ENCODE measurements around the gene SMYD3.
A peak's percentile ranks its signal among the peaks of the same experiment; 100 is the strongest.

The SMYD3 gene

DNA sequence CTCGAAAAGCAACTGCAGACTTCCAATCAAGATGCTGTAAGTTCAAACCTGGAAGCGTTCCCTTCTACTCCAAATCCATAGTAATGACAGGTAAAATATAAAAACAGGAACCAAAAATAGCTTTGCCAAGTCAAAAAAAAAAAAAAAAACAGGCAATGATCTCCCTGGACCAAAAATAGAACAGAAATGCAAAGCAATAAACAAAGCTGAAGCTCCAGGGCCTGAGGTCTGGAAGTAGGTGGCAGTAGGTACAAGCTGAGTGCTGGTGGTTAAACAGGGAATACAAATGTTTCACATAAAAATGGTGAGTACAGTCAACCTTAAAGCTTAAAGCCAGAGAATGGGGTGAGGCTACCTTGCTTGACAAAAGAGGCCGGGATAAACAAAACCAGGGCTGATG lies 610.8 kb downstream of the SMYD3 start:
- H3K18ac ChIP-seq (ENCODE audit: low read depth in 1 of 2, low read length in 2 of 2): no peak overlapping the region
- no peak overlapping the region for H4K91ac ChIP-seq (ENCODE audit: low read length)
- H3K9me3 ChIP-seq (ENCODE audit: control insufficient read depth, low read length): peaks cover 8% of the 10 kb centered on the region
- H3K27ac ChIP-seq (ENCODE audit: low read length, poor library complexity, severe bottlenecking): no peak overlapping the region
- H4K8ac ChIP-seq (ENCODE audit: low read length): no peak overlapping the region
- no peak overlapping the region for H2AK5ac ChIP-seq (ENCODE audit: low read length, severe bottlenecking)
- no peak overlapping the region for H3K14ac ChIP-seq (ENCODE audit: low read length in 2 of 2)
- peaks cover 0 to 18% of the 10 kb centered on the region in 2 experiments for H3K36me3 ChIP-seq (ENCODE audit: control insufficient read depth in 1 of 2, insufficient read depth in 2 of 2, low read depth in 1 of 2, low read length in 2 of 2)
- H3K4me2 ChIP-seq (ENCODE audit: low read length, poor library complexity, severe bottlenecking): no peak overlapping the region
- H2BK120ac ChIP-seq (ENCODE audit: low read depth, low read length): peak overlapping the region; percentile 49
- H3K23ac ChIP-seq (ENCODE audit: low read length in 2 of 2): no peak overlapping the region
- H2BK12ac ChIP-seq (ENCODE audit: low read length in 2 of 2): no peak overlapping the region
- no peaks in the 10 kb centered on the region for H3K27me3 ChIP-seq (ENCODE audit: control insufficient read depth in 1 of 2, insufficient read depth in 1 of 2, low read length in 2 of 2)
- no peaks in the 10 kb centered on the region for H3K79me1 ChIP-seq (replicated peaks; ENCODE audit: low read length, poor library complexity, severe bottlenecking)
- no peak overlapping the region for H3K4me3 ChIP-seq (ENCODE audit: insufficient read depth in 1 of 2, low read depth in 1 of 2, low read length in 2 of 2)
- H2BK15ac ChIP-seq (ENCODE audit: low read depth, poor library complexity, severe bottlenecking): no peak overlapping the region
- peak; percentile 26 for DNase-seq
- H2AFZ ChIP-seq (ENCODE audit: low read depth, low read length): no peak overlapping the region
- peak overlapping the region in 1 of 2 experiments; percentile 13 for H3K4ac ChIP-seq (ENCODE audit: low read depth in 1 of 2, low read length in 2 of 2)
- no peak overlapping the region for H2BK5ac ChIP-seq (ENCODE audit: low read depth, low read length, poor library complexity, severe bottlenecking)
- WGBS: 92% methylated on average over 3 of the region's 3 CpGs
- H3K9ac ChIP-seq (ENCODE audit: low read length): no peak overlapping the region
- H3K4me1 ChIP-seq (ENCODE audit: control insufficient read depth, insufficient read depth, low read depth, low read length): no peaks in the 10 kb centered on the region

DNA sequence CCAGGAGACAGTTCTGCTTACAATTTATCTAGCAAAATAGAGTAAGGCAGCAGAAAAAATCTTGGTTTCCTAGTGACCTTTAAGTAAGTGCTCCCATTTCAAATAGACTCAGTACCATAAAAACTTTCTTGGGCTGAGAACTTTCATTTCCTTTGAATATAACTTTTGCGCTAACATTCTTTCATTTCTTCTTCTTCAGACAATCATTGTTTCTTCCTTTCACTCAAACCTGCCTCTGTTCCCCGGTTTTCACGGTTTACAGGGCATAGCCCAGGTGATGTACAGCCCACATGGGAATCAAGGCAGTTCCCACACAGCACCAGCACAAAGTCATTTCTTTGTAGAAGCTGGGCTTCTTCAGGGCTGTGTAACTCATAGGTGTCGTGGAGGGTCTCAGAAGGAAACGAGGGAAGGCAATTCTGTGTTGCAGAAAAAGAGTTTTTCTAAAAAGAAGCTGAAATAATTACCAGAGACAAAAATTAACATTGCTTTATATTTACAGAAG lies 611.6 kb downstream of the SMYD3 start:
- Histone ChIP-seq H3K23ac (ENCODE audit: low read length in 2 of 2) (no peak overlapping the region), H2BK12ac (ENCODE audit: low read length in 2 of 2) (no peak overlapping the region)

DNA sequence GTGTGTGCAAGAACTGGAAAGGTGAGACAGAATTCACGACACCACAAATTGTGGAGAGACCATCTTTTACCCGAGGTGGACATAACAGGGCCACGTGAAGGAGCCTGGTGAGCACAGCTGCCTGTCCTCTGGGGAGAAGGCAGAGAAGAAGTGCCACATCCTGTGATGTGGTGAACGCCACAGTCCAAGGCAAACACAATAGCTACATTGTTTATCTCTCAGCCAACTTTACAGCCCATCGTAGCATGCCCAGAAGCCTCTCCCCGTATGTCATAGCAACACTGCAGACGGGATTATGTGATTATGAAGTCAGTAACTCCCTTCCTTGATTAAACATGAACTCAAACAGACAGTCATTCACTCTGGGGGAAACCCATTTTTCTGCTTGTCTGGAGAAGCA lies 612.2 kb downstream of the SMYD3 start:
- Histone ChIP-seq H3K9ac (ENCODE audit: low read length) (no peak overlapping the region), H2AK5ac (ENCODE audit: low read length, severe bottlenecking) (no peak overlapping the region), H3K4me1 (ENCODE audit: control insufficient read depth, insufficient read depth, low read depth, low read length) (no peaks in the 10 kb centered on the region), H3K4me2 (ENCODE audit: low read length, poor library complexity, severe bottlenecking) (no peak overlapping the region), H3K9me3 (ENCODE audit: control insufficient read depth, low read length) (peaks cover 8% of the 10 kb centered on the region), H2BK12ac (ENCODE audit: low read length in 2 of 2) (peak overlapping the region in 1 of 2 experiments; percentile 7), H3K23ac (ENCODE audit: low read length in 2 of 2) (no peak overlapping the region), H2BK5ac (ENCODE audit: low read depth, low read length, poor library complexity, severe bottlenecking) (no peak overlapping the region), H3K4ac (ENCODE audit: low read depth in 1 of 2, low read length in 2 of 2) (no peak overlapping the region), H3K18ac (ENCODE audit: low read depth in 1 of 2, low read length in 2 of 2) (peak overlapping the region in 1 of 2 experiments; percentile 42), H3K27me3 (ENCODE audit: control insufficient read depth in 1 of 2, insufficient read depth in 1 of 2, low read length in 2 of 2) (no peaks in the 10 kb centered on the region), H3K27ac (ENCODE audit: low read length, poor library complexity, severe bottlenecking) (no peak overlapping the region), H3K4me3 (ENCODE audit: insufficient read depth in 1 of 2, low read depth in 1 of 2, low read length in 2 of 2) (no peak overlapping the region), H3K79me1 (replicated peaks; ENCODE audit: low read length, poor library complexity, severe bottlenecking) (no peaks in the 10 kb centered on the region), H4K91ac (ENCODE audit: low read length) (peak overlapping the region; percentile 34), H4K8ac (ENCODE audit: low read length) (no peak overlapping the region), H3K36me3 (ENCODE audit: control insufficient read depth in 1 of 2, insufficient read depth in 2 of 2, low read depth in 1 of 2, low read length in 2 of 2) (peaks cover 0 to 18% of the 10 kb centered on the region in 2 experiments), H3K14ac (ENCODE audit: low read length in 2 of 2) (peak overlapping the region in 1 of 2 experiments; percentile 29), H2BK120ac (ENCODE audit: low read depth, low read length) (no peak overlapping the region), H2AFZ (ENCODE audit: low read depth, low read length) (no peak overlapping the region), H2BK15ac (ENCODE audit: low read depth, poor library complexity, severe bottlenecking) (no peak overlapping the region)
- WGBS: 79% methylated on average over 7 of the region's 7 CpGs
- DNase-seq: no peak

More for the DNA sequence above, 611.6 kb downstream of the SMYD3 start:
- peak overlapping the region in 1 of 2 experiments; percentile 12 for H3K18ac ChIP-seq (ENCODE audit: low read depth in 1 of 2, low read length in 2 of 2)
- no peaks in the 10 kb centered on the region for H3K4me1 ChIP-seq (ENCODE audit: control insufficient read depth, insufficient read depth, low read depth, low read length)
- H3K4ac ChIP-seq (ENCODE audit: low read depth in 1 of 2, low read length in 2 of 2): no peak overlapping the region
- H3K4me3 ChIP-seq (ENCODE audit: insufficient read depth in 1 of 2, low read depth in 1 of 2, low read length in 2 of 2): no peak overlapping the region
- H3K79me1 ChIP-seq (replicated peaks; ENCODE audit: low read length, poor library complexity, severe bottlenecking): no peaks in the 10 kb centered on the region
- H3K36me3 ChIP-seq (ENCODE audit: control insufficient read depth in 1 of 2, insufficient read depth in 2 of 2, low read depth in 1 of 2, low read length in 2 of 2): peaks cover 0 to 18% of the 10 kb centered on the region in 2 experiments
- DNase-seq: no peak
- no peak overlapping the region for H3K27ac ChIP-seq (ENCODE audit: low read length, poor library complexity, severe bottlenecking)
- H4K8ac ChIP-seq (ENCODE audit: low read length): peak overlapping the region; percentile 60
- no peak overlapping the region for H2BK5ac ChIP-seq (ENCODE audit: low read depth, low read length, poor library complexity, severe bottlenecking)
- H3K14ac ChIP-seq (ENCODE audit: low read length in 2 of 2): no peak overlapping the region
- no peaks in the 10 kb centered on the region for H3K27me3 ChIP-seq (ENCODE audit: control insufficient read depth in 1 of 2, insufficient read depth in 1 of 2, low read length in 2 of 2)
- no peak overlapping the region for H3K4me2 ChIP-seq (ENCODE audit: low read length, poor library complexity, severe bottlenecking)
- 95% methylated on average over 4 of the region's 5 CpGs for WGBS
- no peak overlapping the region for H2BK120ac ChIP-seq (ENCODE audit: low read depth, low read length)
- H2AK5ac ChIP-seq (ENCODE audit: low read length, severe bottlenecking): no peak overlapping the region
- no peak overlapping the region for H2AFZ ChIP-seq (ENCODE audit: low read depth, low read length)
- H2BK15ac ChIP-seq (ENCODE audit: low read depth, poor library complexity, severe bottlenecking): no peak overlapping the region
- no peak overlapping the region for H4K91ac ChIP-seq (ENCODE audit: low read length)
- H3K9me3 ChIP-seq (ENCODE audit: control insufficient read depth, low read length): peaks cover 8% of the 10 kb centered on the region
- H3K9ac ChIP-seq (ENCODE audit: low read length): no peak overlapping the region

DNA sequence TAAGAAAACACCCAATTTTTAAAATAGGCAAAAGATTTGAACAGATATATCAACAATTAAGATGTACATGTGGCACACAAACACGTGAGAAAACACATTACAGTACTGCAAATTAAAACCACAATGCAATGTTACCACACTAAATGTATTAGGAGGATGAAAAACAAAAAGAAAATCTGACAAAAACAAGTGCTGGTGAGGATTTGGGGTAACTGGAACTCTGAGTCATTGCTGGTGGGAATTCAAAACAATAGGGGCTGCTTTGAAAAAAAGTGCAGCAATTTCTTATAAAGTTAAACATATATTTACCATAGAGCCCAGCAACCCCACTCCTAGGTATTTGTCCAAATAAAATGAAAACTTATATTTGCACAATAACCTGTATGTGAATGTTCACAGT lies 614.1 kb downstream of the SMYD3 start:
- Histone ChIP-seq H3K79me1 (replicated peaks; ENCODE audit: low read length, poor library complexity, severe bottlenecking) (no peaks in the 10 kb centered on the region), H2AK5ac (ENCODE audit: low read length, severe bottlenecking) (no peak overlapping the region), H3K23ac (ENCODE audit: low read length in 2 of 2) (no peak overlapping the region), H3K14ac (ENCODE audit: low read length in 2 of 2) (no peak overlapping the region), H4K91ac (ENCODE audit: low read length) (no peak overlapping the region), H3K4me3 (ENCODE audit: insufficient read depth in 1 of 2, low read depth in 1 of 2, low read length in 2 of 2) (no peak overlapping the region), H2BK5ac (ENCODE audit: low read depth, low read length, poor library complexity, severe bottlenecking) (no peak overlapping the region), H3K36me3 (ENCODE audit: control insufficient read depth in 1 of 2, insufficient read depth in 2 of 2, low read depth in 1 of 2, low read length in 2 of 2) (peaks cover 0 to 18% of the 10 kb centered on the region in 2 experiments), H2BK15ac (ENCODE audit: low read depth, poor library complexity, severe bottlenecking) (no peak overlapping the region), H3K4me1 (ENCODE audit: control insufficient read depth, insufficient read depth, low read depth, low read length) (no peaks in the 10 kb centered on the region), H3K9ac (ENCODE audit: low read length) (no peak overlapping the region), H2BK12ac (ENCODE audit: low read length in 2 of 2) (no peak overlapping the region), H3K27ac (ENCODE audit: low read length, poor library complexity, severe bottlenecking) (no peak overlapping the region), H3K9me3 (ENCODE audit: control insufficient read depth, low read length) (peaks cover 13% of the 10 kb centered on the region), H3K4me2 (ENCODE audit: low read length, poor library complexity, severe bottlenecking) (no peak overlapping the region), H3K18ac (ENCODE audit: low read depth in 1 of 2, low read length in 2 of 2) (no peak overlapping the region), H3K4ac (ENCODE audit: low read depth in 1 of 2, low read length in 2 of 2) (no peak overlapping the region), H2BK120ac (ENCODE audit: low read depth, low read length) (no peak overlapping the region), H4K8ac (ENCODE audit: low read length) (no peak overlapping the region), H2AFZ (ENCODE audit: low read depth, low read length) (no peak overlapping the region), H3K27me3 (ENCODE audit: control insufficient read depth in 1 of 2, insufficient read depth in 1 of 2, low read length in 2 of 2) (no peaks in the 10 kb centered on the region)
- no peak for DNase-seq
- no CpG with 5 or more reads among the region's 1 CpG for WGBS
